Measurements from ENCODE around the gene PAEP. TPM values are rescaled to one million over a fixed set of nuclear protein-coding genes. Genes with fewer than 3 reads are reported as not detected.

PAEP gene
- total RNA-seq, 1 experiment from 2014 or later: not detected

- POLR2A ChIA-PET: no interaction called here
- TF ChIP-seq TCF7L2 (IDR thresholded peaks at IDR 0.05; ENCODE audit: low read depth, low read length): no peak
- no peak for TF ChIP-seq REST (IDR thresholded peaks at IDR 0.05; ENCODE audit: insufficient read depth in 1 of 2, low read depth in 2 of 2, low read length in 1 of 2)
- no peak for TF ChIP-seq POLR2AphosphoS5 (IDR thresholded peaks at IDR 0.05; ENCODE audit: low read depth, low read length)
- no peak for TF ChIP-seq SIN3A (IDR thresholded peaks at IDR 0.05; ENCODE audit: borderline replicate concordance, insufficient read depth, low read depth, low read length)
- Histone ChIP-seq H3K4me3 (ENCODE audit: low read depth in 2 of 2, low read length in 2 of 2) (no peak overlapping the region), H3K27me3 (ENCODE audit: control insufficient read depth, insufficient read depth, low read length) (no peaks in the 10 kb centered on the region), H3K4me1 (ENCODE audit: control insufficient read depth, insufficient read depth, low read length) (no peaks in the 10 kb centered on the region), H3K36me3 (ENCODE audit: control insufficient read depth, insufficient read depth, low read length) (no peaks in the 10 kb centered on the region), H3K9me3 (ENCODE audit: control insufficient read depth, insufficient read depth, low read depth, low read length) (no peaks in the 10 kb centered on the region), H3K27ac (ENCODE audit: low read length) (no peak overlapping the region)
- intact Hi-C loops (cut with micrococcal nuclease; ENCODE audit: unreplicated experiment): no loop called here
- BruUV-seq (replicated peaks): no TSS peak
- in situ Hi-C loops (cut with HindIII; ENCODE audit: low pct_unique_long_range_greater_than_20kb, low sequenced_read_pairs): no loop called here
- no peak for ATAC-seq
- CTCF ChIA-PET: no interaction called here
- DNase-seq (ENCODE audit: low read depth, low spot score): no peak
Measured at GRCh38 chr9:135574943-135575342, 13.4 kb downstream of the PAEP start.

- H3K27me3 ChIP-seq (ENCODE audit: control insufficient read depth, insufficient read depth, low read length): no peaks in the 10 kb centered on the region
- no peaks in the 10 kb centered on the region for H3K36me3 ChIP-seq (ENCODE audit: control insufficient read depth, insufficient read depth, low read length)
- no peaks in the 10 kb centered on the region for H3K9me3 ChIP-seq (ENCODE audit: control insufficient read depth, insufficient read depth, low read depth, low read length)
- no peak for ATAC-seq
- ChIA-PET CTCF (no interaction called here), POLR2A (no interaction called here)
- H3K4me3 ChIP-seq (ENCODE audit: low read depth in 2 of 2, low read length in 2 of 2): no peak overlapping the region
- intact Hi-C loops (cut with micrococcal nuclease; ENCODE audit: unreplicated experiment): no loop called here
- in situ Hi-C loops (cut with HindIII; ENCODE audit: low pct_unique_long_range_greater_than_20kb, low sequenced_read_pairs): no loop called here
- H3K27ac ChIP-seq (ENCODE audit: low read length): no peak overlapping the region
- TF ChIP-seq SIN3A (IDR thresholded peaks at IDR 0.05; ENCODE audit: borderline replicate concordance, insufficient read depth, low read depth, low read length): no peak
- TF ChIP-seq CTCF (IDR thresholded peaks at IDR 0.05): no peak
- no peak for TF ChIP-seq TCF7L2 (IDR thresholded peaks at IDR 0.05; ENCODE audit: low read depth, low read length)
- no peak for TF ChIP-seq REST (IDR thresholded peaks at IDR 0.05; ENCODE audit: insufficient read depth in 1 of 2, low read depth in 2 of 2, low read length in 1 of 2)
- no peak for TF ChIP-seq POLR2AphosphoS5 (IDR thresholded peaks at IDR 0.05; ENCODE audit: low read depth, low read length)
- no peak for DNase-seq (ENCODE audit: low read depth, low spot score)
- no TSS peak for BruUV-seq (replicated peaks)
- no peaks in the 10 kb centered on the region for H3K4me1 ChIP-seq (ENCODE audit: control insufficient read depth, insufficient read depth, low read length)
Measured at GRCh38 chr9:135575995-135576631, 14.6 kb downstream of the PAEP start.

Measured in Panc1 (cell line).